Measurements from ENCODE around the gene KRT81.

KRT81 gene

DNA sequence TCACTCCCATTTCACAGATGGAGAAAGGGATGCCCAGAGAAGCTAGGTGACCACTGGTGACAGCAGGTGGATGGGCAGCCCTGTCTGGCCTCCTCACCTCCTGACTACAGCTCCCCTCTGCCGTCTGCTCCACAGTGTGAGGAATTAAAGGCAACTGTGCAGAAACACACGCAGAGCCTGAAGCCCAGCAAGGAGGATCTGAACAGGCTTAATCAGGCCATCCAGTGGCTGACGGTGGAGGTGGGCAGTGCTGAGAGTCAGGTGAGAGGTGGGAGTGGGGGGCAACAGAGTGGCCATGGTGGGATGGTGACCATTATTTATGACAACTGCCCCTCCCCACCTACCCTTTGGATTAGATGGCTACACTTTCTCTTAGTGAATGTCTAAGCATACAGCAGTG is 15.6 kb downstream of the KRT81 start:
- H3K27me3 ChIP-seq (ENCODE audit: control insufficient read depth in 2 of 2, insufficient read depth in 2 of 2, low read length in 2 of 2), result peaks cover 8 to 15% of the 10 kb centered on the region in 2 donors
- no peaks in the 10 kb centered on the region for H3K9me3 ChIP-seq (ENCODE audit: control insufficient read depth in 2 of 2, low read length in 2 of 2)
- H3K4me1 ChIP-seq (ENCODE audit: control insufficient read depth in 2 of 2, insufficient read depth in 2 of 2, low read length in 2 of 2), result peaks cover 2 to 5% of the 10 kb centered on the region in 2 donors
- H3K9ac ChIP-seq (ENCODE audit: low read depth in 1 of 2, low read length in 2 of 2), result no peak overlapping the region
- H3K36me3 ChIP-seq (ENCODE audit: control insufficient read depth in 2 of 2, insufficient read depth in 2 of 2, low read length in 2 of 2), result no peaks in the 10 kb centered on the region
- no peak overlapping the region for H3K4me3 ChIP-seq (ENCODE audit: low read length in 2 of 2)
- no peak overlapping the region for H3K27ac ChIP-seq (ENCODE audit: low read depth in 2 of 2, low read length in 2 of 2)

DNA sequence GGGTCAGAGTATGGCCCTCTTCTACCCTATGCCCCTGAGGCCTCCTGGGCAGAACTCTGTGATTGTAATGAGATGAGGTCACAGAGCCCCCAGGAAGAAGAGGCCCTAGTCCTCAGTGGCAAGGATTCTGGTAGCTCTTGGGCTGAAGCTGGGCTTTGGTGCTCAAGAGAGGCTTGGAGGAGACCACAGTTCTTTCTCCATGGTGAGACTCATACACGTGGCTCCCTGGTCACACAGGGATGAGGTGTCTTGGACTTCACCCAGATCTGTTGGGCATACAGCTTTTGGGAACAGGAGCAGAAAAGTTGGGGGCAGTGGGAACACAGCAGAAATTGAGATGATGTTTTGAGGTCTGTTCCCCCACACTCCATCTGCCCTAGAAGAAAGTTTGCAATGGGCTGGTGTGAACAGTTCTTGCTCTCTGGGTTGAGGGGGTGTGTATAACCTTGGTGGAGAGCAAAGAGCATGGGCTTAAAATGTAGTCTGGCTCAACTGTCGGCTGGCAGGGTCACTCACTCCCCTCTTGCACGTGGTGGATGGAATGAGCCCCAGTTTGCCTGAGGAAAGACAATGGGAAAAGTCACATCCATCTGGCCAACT is 16.7 kb downstream of the KRT81 start, which contains the start of gene KRT86:
Gene KRT86 (plus strand): TSS at position 125 of the 600 bp plus-strand sequence. CDS start 27,272 bp downstream, outside the sequence.
- peaks cover 2 to 5% of the 10 kb centered on the region in 2 donors for H3K4me1 ChIP-seq (ENCODE audit: control insufficient read depth in 2 of 2, insufficient read depth in 2 of 2, low read length in 2 of 2)
- H3K36me3 ChIP-seq (ENCODE audit: control insufficient read depth in 2 of 2, insufficient read depth in 2 of 2, low read length in 2 of 2), result no peaks in the 10 kb centered on the region
- H3K4me3 ChIP-seq (ENCODE audit: low read length in 2 of 2), result no peak within 1 kb of the TSS
- no peak within 1 kb of the TSS for H3K9ac ChIP-seq (ENCODE audit: low read depth in 1 of 2, low read length in 2 of 2)
- H3K27ac ChIP-seq (ENCODE audit: low read depth in 2 of 2, low read length in 2 of 2), result no peak within 1 kb of the TSS
- no peaks in the 10 kb centered on the region for H3K9me3 ChIP-seq (ENCODE audit: control insufficient read depth in 2 of 2, low read length in 2 of 2)
- H3K27me3 ChIP-seq (ENCODE audit: control insufficient read depth in 2 of 2, insufficient read depth in 2 of 2, low read length in 2 of 2), result peaks cover 8 to 15% of the 10 kb centered on the region in 2 donors

DNA sequence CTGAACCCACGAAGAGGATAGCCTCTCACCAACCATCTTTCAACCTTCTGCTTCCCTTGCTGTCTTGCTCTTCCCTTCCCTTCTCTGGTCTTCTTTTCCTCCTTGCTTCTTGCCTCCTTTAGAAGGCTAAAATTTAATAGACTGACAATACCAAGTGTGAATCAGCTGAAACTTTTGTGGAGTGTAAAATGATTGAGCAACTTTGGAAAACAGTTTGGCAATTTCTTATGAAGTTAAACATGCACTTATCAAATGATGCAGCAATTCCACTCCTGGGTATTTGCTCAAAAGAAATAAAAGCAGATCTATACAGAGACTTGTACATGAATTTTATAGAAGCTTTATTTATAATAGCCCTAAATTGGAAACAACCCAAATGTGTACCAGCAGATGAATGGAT is 20.2 kb downstream of the KRT81 start:
- H3K9ac ChIP-seq (ENCODE audit: low read depth in 1 of 2, low read length in 2 of 2), result no peak overlapping the region
- no peaks in the 10 kb centered on the region for H3K4me1 ChIP-seq (ENCODE audit: control insufficient read depth in 2 of 2, insufficient read depth in 2 of 2, low read length in 2 of 2)
- no peak overlapping the region for H3K4me3 ChIP-seq (ENCODE audit: low read length in 2 of 2)
- no peaks in the 10 kb centered on the region for H3K9me3 ChIP-seq (ENCODE audit: control insufficient read depth in 2 of 2, low read length in 2 of 2)
- no peaks in the 10 kb centered on the region for H3K36me3 ChIP-seq (ENCODE audit: control insufficient read depth in 2 of 2, insufficient read depth in 2 of 2, low read length in 2 of 2)
- H3K27ac ChIP-seq (ENCODE audit: low read depth in 2 of 2, low read length in 2 of 2), result no peak overlapping the region
- H3K27me3 ChIP-seq (ENCODE audit: control insufficient read depth in 2 of 2, insufficient read depth in 2 of 2, low read length in 2 of 2), result peaks cover 0 to 11% of the 10 kb centered on the region in 2 donors

DNA sequence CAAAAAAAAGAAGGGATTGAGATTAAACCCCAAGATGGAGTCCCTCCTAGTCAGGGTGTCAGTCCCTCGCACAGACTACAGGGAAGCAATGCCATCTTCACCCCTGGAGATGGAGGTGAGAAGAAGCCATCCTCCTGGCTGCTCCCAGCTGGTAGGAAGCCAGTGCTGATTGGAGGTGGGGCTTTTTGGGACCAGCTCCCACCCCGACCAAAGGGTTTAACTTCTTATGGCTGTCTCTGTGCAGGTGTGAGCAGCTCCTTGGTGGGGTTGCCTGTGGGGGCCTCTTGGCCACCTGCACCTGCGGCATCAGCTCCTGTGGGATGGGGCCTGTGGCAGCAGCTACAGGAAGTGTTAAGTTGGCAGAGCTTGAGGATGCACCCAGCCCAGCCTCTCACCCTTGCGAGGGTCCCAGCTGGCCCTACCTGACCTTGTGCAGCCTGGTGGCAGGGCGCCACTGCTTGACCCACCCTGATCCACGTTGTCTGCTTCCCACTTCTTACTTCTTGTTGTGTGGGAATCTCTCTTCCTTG is 20.7 kb downstream of the KRT81 start:
- Histone ChIP-seq H3K4me3 (ENCODE audit: low read length in 2 of 2) (no peak overlapping the region), H3K9me3 (ENCODE audit: control insufficient read depth in 2 of 2, low read length in 2 of 2) (no peaks in the 10 kb centered on the region), H3K27ac (ENCODE audit: low read depth in 2 of 2, low read length in 2 of 2) (no peak overlapping the region), H3K9ac (ENCODE audit: low read depth in 1 of 2, low read length in 2 of 2) (no peak overlapping the region), H3K4me1 (ENCODE audit: control insufficient read depth in 2 of 2, insufficient read depth in 2 of 2, low read length in 2 of 2) (no peaks in the 10 kb centered on the region), H3K36me3 (ENCODE audit: control insufficient read depth in 2 of 2, insufficient read depth in 2 of 2, low read length in 2 of 2) (no peaks in the 10 kb centered on the region), H3K27me3 (ENCODE audit: control insufficient read depth in 2 of 2, insufficient read depth in 2 of 2, low read length in 2 of 2) (peaks cover 0 to 7% of the 10 kb centered on the region in 2 donors)

DNA sequence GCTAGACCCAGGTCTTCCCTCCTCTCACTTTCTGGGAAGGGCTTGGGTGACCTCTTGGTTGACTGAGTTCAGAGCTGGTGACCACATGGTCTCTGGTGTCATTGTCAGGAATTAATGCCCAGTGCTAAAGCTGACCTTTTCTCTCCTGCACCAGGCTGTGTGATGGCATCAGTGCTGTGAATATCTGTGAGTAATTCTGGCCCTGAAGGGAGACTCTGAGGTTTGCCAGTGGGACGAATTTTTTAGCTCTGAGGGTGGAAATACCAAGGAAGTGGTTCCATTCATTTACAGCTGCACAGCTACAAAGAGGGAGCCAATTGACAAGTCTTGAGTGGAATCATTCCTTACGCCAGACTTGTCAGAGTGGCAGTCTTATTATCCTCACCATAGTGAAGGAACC is 23.1 kb downstream of the KRT81 start:
- Histone ChIP-seq H3K27me3 (ENCODE audit: control insufficient read depth in 2 of 2, insufficient read depth in 2 of 2, low read length in 2 of 2) (no peaks in the 10 kb centered on the region), H3K36me3 (ENCODE audit: control insufficient read depth in 2 of 2, insufficient read depth in 2 of 2, low read length in 2 of 2) (no peaks in the 10 kb centered on the region), H3K4me3 (ENCODE audit: low read length in 2 of 2) (no peak overlapping the region), H3K9me3 (ENCODE audit: control insufficient read depth in 2 of 2, low read length in 2 of 2) (no peaks in the 10 kb centered on the region), H3K9ac (ENCODE audit: low read depth in 1 of 2, low read length in 2 of 2) (no peak overlapping the region), H3K4me1 (ENCODE audit: control insufficient read depth in 2 of 2, insufficient read depth in 2 of 2, low read length in 2 of 2) (no peaks in the 10 kb centered on the region), H3K27ac (ENCODE audit: low read depth in 2 of 2, low read length in 2 of 2) (no peak overlapping the region)

DNA sequence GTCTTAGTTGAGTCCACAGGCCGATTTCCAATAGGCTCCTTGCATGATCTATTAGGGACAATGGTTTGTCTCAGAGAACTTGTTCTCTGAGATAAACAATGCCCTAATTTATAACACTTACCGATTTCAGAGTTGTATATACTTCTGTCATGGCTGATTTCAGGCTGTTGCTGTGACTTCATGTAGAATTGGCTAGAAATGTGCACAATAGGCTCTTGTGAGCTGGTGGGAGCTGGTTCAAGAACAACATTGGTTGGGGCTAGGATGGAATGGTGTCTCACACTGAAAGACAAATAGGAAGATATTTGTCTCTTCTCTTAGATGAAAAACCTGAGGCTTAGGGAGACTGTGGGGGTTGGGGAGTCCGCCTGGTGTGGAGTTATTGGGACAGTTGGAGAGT is 23.6 kb downstream of the KRT81 start:
- no peak overlapping the region for H3K27ac ChIP-seq (ENCODE audit: low read depth in 2 of 2, low read length in 2 of 2)
- no peak overlapping the region for H3K9ac ChIP-seq (ENCODE audit: low read depth in 1 of 2, low read length in 2 of 2)
- no peaks in the 10 kb centered on the region for H3K9me3 ChIP-seq (ENCODE audit: control insufficient read depth in 2 of 2, low read length in 2 of 2)
- H3K36me3 ChIP-seq (ENCODE audit: control insufficient read depth in 2 of 2, insufficient read depth in 2 of 2, low read length in 2 of 2), result no peaks in the 10 kb centered on the region
- H3K27me3 ChIP-seq (ENCODE audit: control insufficient read depth in 2 of 2, insufficient read depth in 2 of 2, low read length in 2 of 2), result no peaks in the 10 kb centered on the region
- H3K4me3 ChIP-seq (ENCODE audit: low read length in 2 of 2), result no peak overlapping the region
- H3K4me1 ChIP-seq (ENCODE audit: control insufficient read depth in 2 of 2, insufficient read depth in 2 of 2, low read length in 2 of 2), result no peaks in the 10 kb centered on the region

DNA sequence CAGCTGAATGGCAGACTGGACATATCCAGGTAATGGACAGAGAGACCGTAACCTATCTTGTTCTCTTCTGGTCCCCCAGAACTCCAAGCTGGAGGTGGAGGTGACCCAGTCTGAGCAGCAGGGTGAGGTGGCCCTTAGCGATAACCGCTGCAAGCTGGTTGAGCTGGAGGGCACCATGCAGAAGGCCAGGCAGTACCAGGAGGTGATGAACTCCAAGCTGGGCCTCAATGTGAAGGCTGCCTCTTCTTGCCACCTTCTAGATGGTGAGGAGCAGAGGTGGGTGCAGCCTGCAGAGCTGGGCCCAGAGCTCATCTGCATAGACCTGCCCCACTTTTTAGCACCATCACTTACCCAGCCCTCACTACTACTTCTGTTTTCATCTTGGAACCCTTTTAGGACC is 24.1 kb downstream of the KRT81 start:
- Histone ChIP-seq H3K4me1 (ENCODE audit: control insufficient read depth in 2 of 2, insufficient read depth in 2 of 2, low read length in 2 of 2) (no peaks in the 10 kb centered on the region), H3K36me3 (ENCODE audit: control insufficient read depth in 2 of 2, insufficient read depth in 2 of 2, low read length in 2 of 2) (no peaks in the 10 kb centered on the region), H3K9me3 (ENCODE audit: control insufficient read depth in 2 of 2, low read length in 2 of 2) (no peaks in the 10 kb centered on the region), H3K27ac (ENCODE audit: low read depth in 2 of 2, low read length in 2 of 2) (no peak overlapping the region), H3K4me3 (ENCODE audit: low read length in 2 of 2) (no peak overlapping the region), H3K27me3 (ENCODE audit: control insufficient read depth in 2 of 2, insufficient read depth in 2 of 2, low read length in 2 of 2) (no peaks in the 10 kb centered on the region), H3K9ac (ENCODE audit: low read depth in 1 of 2, low read length in 2 of 2) (no peak overlapping the region)

DNA sequence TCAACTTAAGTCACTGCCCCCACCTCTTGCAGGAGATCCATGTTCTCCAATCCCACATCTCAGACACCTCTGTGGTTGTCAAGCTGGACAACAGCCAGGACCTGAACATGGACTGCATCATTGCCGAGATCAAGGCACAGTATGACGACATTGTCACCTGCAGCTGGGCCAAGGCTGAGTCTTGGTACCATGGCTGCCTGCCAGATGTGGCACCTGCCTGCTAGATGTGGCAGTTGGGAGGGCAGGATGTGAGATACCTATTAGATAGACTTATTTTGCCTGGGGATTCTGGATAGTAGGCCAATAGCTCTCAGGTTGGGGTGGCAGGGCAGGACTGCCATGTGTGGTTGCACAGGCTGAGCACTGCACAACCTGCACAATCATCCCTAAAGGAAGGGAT is 24.8 kb downstream of the KRT81 start:
- H3K9me3 ChIP-seq (ENCODE audit: control insufficient read depth in 2 of 2, low read length in 2 of 2), result no peaks in the 10 kb centered on the region
- H3K36me3 ChIP-seq (ENCODE audit: control insufficient read depth in 2 of 2, insufficient read depth in 2 of 2, low read length in 2 of 2), result no peaks in the 10 kb centered on the region
- no peak overlapping the region for H3K4me3 ChIP-seq (ENCODE audit: low read length in 2 of 2)
- H3K27me3 ChIP-seq (ENCODE audit: control insufficient read depth in 2 of 2, insufficient read depth in 2 of 2, low read length in 2 of 2), result no peaks in the 10 kb centered on the region
- no peak overlapping the region for H3K9ac ChIP-seq (ENCODE audit: low read depth in 1 of 2, low read length in 2 of 2)
- H3K27ac ChIP-seq (ENCODE audit: low read depth in 2 of 2, low read length in 2 of 2), result no peak overlapping the region
- no peaks in the 10 kb centered on the region for H3K4me1 ChIP-seq (ENCODE audit: control insufficient read depth in 2 of 2, insufficient read depth in 2 of 2, low read length in 2 of 2)

DNA sequence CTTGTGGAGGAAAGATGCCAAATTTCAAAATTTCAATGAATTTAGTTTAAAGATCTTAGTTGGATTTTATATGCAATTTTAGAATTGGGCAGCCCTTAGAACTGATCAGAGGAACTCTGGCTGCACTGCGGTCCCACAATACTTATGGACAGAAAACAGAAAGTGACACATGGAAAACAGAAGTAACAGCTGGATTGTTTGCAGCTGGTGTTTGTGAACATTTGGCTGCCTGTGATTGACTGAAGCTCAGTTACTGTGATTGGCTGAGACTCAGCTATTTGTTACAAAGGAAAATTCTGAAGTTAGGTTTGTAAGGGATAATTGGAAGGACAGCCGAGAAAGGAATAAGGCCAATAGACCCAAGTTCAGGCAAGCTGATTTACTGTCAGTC is 26.9 kb downstream of the KRT81 start:
- Histone ChIP-seq H3K27me3 (ENCODE audit: control insufficient read depth in 2 of 2, insufficient read depth in 2 of 2, low read length in 2 of 2) (peaks cover 0 to 3% of the 10 kb centered on the region in 2 donors), H3K36me3 (ENCODE audit: control insufficient read depth in 2 of 2, insufficient read depth in 2 of 2, low read length in 2 of 2) (no peaks in the 10 kb centered on the region), H3K9me3 (ENCODE audit: control insufficient read depth in 2 of 2, low read length in 2 of 2) (no peaks in the 10 kb centered on the region), H3K27ac (ENCODE audit: low read depth in 2 of 2, low read length in 2 of 2) (no peak overlapping the region), H3K9ac (ENCODE audit: low read depth in 1 of 2, low read length in 2 of 2) (no peak overlapping the region), H3K4me3 (ENCODE audit: low read length in 2 of 2) (no peak overlapping the region), H3K4me1 (ENCODE audit: control insufficient read depth in 2 of 2, insufficient read depth in 2 of 2, low read length in 2 of 2) (no peaks in the 10 kb centered on the region)

DNA sequence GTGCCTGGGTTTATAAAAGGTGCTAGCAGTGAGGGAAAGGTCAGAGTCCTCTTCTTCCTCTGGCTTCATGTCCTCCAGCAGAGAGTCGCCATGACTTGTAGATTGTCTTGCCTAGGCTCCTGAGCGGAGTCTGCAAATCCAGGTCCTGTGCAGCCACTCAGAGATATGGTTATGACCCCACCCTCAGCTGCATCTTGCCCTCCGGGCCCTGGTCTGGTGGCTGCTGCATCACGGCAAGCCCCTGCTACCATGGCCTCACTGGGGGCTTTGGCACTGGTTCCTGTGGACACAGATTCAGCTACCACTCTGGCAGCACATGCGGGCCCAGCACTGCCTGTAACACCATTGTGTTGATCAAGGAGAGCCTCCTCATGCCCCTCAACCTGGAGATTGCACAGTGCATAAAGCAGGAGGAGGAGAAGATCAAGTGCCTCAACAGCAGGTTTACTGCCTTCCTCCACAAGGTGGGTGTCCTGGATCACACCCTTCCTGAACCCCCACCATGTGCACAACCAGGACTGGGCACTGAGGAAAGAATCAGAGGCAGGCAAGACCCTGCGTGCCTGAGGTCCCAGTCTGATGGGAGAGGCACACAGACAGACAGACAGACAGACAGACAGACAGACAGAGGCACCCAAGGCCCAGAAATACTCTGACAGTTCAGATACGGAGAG is 27.4 kb downstream of the KRT81 start:
- no peak overlapping the region for H3K27ac ChIP-seq (ENCODE audit: low read depth in 2 of 2, low read length in 2 of 2)
- H3K4me3 ChIP-seq (ENCODE audit: low read length in 2 of 2), result no peak overlapping the region
- peaks cover 1 to 9% of the 10 kb centered on the region in 2 donors for H3K27me3 ChIP-seq (ENCODE audit: control insufficient read depth in 2 of 2, insufficient read depth in 2 of 2, low read length in 2 of 2)
- no peaks in the 10 kb centered on the region for H3K36me3 ChIP-seq (ENCODE audit: control insufficient read depth in 2 of 2, insufficient read depth in 2 of 2, low read length in 2 of 2)
- no peaks in the 10 kb centered on the region for H3K9me3 ChIP-seq (ENCODE audit: control insufficient read depth in 2 of 2, low read length in 2 of 2)
- no peaks in the 10 kb centered on the region for H3K4me1 ChIP-seq (ENCODE audit: control insufficient read depth in 2 of 2, insufficient read depth in 2 of 2, low read length in 2 of 2)
- no peak overlapping the region for H3K9ac ChIP-seq (ENCODE audit: low read depth in 1 of 2, low read length in 2 of 2)
